ENCODE results near the gene SNX17.
"Not testable (repeated sequence)": the region's sequence is repeated elsewhere in the genome, so short reads cannot be mapped to it uniquely, and the experiment has no call there.

Gene SNX17, protein sequence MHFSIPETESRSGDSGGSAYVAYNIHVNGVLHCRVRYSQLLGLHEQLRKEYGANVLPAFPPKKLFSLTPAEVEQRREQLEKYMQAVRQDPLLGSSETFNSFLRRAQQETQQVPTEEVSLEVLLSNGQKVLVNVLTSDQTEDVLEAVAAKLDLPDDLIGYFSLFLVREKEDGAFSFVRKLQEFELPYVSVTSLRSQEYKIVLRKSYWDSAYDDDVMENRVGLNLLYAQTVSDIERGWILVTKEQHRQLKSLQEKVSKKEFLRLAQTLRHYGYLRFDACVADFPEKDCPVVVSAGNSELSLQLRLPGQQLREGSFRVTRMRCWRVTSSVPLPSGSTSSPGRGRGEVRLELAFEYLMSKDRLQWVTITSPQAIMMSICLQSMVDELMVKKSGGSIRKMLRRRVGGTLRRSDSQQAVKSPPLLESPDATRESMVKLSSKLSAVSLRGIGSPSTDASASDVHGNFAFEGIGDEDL

DNA sequence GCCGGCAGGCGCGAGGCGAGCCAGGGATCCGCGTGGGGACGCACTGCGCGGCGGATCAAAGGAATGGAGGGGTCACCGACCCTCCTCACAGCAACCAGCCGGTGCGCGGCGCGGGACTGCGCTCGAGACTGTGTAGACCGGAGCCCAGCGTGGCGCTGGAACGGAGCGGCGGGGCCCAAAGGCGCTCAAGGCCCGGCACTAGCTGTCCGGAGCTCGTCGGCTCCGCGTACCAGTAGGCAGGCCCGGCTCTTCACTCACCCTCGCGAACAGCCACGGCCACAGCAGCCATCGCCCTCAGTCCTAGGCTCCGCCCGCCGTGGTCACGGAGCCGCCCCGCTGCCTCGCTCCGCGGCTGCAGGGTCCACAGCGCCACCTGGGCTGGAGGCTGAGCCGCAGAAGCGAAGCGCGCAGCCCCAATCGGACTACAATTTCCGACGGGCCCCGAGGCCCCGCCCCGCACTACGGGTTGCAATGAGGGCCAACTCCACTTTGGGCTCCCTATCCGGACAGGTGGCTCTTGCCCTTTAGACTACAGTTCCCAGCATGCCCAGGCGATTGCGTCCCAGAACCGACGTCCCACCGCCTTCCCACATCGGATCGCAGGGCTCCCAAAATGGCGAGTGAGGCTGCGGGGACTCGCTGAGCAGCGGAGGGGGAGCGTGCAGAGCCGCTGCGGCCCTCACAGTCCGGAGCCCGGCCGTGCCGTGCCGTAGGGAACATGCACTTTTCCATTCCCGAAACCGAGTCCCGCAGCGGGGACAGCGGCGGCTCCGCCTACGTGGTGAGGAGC, at the start of gene SNX17, which contains the start of gene EIF2B4:
SNX17 (plus strand) TSS at position 591 of the 790 bp plus-strand sequence; CDS start at position 719, 128 bp downstream.
EIF2B4 (minus strand) TSS at position 313 of the 790 bp plus-strand sequence; CDS start at position 289, 24 bp downstream.
- peak; percentile 91 for FAIRE-seq

DNA sequence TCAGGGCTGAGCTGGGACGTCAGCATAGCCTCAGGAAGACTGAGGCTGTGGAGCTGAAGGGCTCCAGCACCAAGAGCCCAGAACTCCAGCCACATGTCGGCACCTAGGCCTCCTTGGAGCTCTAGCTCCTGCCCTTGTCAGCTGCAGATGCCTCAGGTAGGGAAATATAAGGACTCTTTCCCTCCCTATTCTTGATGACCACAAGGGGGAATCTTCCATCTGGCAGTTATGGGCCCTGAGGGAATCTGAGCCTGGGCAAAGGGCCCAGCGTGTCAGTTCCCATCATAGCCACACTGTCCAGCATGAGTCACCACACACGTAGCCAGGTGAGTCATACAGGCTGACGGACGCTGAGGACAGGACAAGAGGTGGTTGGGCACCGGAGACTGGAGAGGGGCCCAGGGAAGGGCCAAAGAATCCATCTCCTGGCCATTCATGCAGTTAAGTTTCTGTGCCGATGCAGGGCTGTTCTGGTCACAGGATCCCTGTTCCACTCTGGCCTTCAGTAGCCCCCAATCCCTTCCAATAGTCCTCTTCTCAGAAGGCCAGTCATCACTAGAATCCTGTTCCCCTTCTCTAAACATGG, 49.4 kb upstream of the SNX17 start:
- FAIRE-seq: no peak

DNA sequence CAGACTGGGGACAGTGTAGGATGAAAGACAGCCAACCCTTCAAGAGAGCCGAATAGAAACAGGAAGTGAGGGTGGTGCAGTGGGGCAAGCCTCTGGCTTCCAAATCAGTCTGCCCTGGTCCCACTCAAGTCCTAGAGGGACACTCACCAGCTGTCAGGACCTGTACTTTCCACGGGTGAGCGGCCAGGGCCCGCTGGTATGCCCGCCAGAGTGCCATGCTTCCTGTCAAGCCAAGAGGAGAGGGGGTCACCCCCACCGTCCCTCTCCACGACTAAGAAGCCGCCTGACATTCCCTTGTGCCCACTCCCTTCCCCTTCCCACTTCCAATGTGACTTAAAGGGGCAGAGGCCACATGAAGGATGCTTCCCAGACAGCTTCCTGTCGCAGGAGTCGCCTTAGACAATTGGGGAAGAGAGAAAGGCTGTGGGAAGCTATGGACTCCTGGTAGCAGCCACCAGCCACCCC, 48.1 kb upstream of the SNX17 start:
- FAIRE-seq: no peak

DNA sequence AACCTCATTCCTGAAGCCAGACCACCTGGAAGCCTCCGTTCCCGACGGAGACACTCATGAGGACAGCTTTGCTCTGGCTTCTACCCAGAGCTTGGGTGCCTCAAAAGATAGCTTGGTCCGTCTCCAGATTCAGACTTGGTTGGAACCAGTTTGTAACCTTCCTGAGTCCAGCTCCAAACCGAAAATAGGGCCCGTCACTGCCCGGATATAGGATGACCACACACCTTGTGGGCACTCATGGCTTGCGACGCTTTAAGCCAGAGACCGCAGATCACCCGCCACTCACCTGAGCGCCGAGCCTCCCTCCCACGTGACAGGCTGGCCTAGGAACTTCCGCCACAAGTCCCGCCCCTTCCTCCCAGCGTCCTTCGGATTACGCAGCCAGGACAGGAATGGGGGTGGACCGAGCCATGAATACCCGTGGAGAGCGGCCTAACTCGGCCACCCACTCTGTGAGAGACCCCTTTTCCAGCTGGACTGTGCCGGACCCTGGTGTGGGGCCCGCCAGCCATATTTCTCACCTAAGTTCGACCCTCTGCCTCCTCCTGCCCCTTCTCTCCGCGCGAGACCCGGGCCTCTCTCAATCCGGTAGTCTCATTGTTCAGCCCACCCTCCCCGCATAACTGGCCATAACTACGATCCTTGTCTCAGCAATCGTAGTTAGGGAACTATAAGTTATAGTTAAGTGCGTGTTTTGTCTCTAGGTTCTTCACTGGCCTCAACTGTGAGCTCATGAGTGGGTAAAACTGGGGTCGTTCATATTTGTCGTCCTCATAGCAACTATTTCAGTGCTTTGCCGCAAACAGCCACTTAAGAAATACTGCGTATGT, 47.4 kb upstream of the SNX17 start, which contains the start of gene MPV17:
MPV17 (minus strand) TSS at position 332 of the 830 bp plus-strand sequence. CDS start 580 bp downstream, outside the sequence.
- no peak for FAIRE-seq

DNA sequence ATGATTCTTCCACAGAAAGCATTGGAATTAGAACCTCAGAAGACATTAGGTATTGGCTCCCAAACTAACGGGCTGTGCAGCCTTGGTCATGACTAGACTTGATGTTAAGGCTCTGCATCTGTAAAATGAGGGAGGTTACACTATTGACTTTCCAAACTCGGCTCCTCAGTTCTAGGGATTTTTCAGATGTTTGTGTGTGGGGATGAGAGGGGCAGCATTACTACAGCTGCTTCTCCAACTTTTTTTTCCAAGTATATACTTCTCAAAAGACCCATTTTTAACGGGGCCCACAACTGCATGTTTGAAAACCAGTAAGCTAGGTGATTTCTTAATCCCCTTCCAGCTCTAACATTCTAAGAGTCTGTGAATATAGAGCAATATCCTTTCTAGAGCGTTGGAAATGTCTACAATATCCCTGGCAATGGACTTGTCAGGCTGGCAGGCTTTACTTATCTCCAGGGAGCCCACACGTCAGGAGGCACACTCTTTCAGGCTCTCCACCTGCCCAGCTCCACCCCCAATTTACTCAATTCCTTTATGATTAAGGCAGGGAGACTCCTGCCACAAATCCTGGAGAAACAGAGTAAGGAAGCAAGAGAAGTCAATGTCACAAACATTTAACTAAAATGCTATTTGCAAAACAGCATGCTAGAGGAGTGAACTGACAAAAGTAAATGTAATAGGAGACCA, 46.7 kb upstream of the SNX17 start:
- FAIRE-seq: no peak

DNA sequence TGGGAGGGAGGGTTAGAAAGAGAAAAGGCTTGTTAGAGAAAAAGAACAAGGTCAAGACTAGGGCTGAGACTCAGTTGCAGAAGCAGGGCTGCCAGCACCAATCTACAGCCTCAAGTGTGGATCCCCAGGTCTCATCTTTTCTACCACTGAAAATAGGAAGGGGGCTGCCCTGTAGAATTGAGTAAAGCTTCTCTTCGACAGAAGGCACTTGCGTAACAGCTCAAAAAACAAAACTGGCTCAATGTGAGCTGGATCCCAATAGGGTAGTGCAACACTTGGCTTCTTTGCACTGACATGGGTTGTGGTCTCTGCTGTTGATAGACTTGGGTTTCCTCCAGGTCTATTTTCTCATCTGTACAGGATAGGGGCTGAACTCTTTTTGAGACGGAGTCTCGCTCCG, 45.7 kb upstream of the SNX17 start:
- FAIRE-seq: no peak

DNA sequence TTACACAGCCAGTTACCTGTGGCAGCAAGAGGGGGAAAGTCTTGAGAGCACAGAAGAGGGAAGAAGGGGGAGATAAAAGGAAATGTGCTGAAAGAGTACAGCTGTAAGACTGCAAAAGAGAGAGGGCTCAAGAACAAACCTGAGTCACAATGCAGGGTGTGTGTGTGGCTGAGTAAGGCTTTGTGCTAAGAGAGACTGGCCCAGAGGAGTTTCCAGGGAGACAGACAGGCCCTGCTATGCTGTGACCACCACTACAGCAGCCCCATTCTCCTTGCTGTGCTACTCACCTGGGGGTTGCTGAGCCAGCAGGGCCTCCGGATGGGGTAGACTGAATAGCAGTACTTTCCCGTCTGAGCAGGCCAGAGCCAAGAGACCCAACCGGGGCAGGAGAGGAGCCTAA, 35.1 kb upstream of the SNX17 start:
- FAIRE-seq: no peak

DNA sequence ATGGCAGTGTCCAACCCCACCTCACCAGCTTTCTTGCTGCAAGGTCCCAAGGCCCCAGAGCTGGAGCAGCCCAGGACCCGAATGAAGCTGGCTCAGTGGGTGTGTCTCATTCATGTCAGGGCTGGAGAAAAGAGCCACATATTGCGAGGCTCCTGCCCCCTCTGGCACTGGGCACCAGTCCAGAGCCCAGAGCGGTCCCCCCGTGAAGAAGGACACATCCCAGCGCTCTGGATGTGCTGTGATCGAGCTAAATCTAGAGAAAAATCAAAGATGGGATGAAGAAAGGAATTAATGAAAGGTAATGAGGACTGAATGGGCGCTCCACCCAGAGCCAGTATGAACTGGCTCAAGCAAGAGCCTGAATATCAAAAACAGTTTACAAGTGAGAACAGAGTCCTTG, 34.2 kb upstream of the SNX17 start:
- no peak for FAIRE-seq

DNA sequence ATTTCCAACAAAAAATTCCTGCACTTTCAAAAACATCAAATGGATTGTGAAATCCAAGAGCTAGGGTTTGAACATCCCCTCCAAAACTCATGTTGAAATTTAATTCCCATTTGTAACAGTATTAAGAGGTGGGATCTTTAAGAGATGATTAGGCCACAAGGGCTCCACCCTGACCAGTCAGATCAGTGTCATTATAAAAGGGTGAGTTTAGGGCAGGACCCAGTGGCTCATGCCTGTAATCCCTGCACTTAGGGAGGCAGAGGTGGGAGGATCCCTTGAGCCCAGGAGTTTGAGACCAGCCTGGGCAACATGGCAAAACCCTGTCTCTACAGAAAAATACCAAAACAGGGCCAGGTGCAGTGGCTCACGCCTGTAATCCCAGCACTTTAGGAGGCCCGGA, 22.8 kb upstream of the SNX17 start:
- FAIRE-seq: no peak

DNA sequence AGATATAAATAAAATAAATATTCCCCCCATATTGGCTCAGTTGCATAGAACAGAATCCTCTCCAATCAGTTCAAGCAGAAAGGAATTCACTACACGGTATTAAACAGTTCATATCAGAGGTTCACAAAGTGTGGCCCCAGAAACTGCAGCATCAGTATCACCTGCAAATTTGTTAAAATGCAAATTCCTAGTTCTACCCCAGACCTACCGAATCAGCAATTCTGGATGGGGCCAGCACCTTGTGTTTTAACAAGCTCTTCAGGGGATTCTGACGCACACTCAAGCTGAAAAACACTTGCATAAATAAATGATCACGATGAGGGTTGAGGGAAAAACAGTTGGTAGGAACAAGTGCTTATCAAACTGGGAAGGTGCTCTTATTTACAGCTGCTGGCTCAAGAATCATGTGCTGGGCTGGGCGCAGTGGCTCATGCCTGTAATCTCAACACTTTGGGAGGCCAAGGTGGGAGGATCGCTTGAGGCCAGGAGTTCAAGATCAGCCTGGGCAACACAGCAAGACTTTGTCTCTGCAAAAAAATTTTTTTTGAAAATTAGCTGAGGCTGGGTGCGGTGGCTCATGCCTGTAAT, 20.2 kb upstream of the SNX17 start:
- no peak for FAIRE-seq

DNA sequence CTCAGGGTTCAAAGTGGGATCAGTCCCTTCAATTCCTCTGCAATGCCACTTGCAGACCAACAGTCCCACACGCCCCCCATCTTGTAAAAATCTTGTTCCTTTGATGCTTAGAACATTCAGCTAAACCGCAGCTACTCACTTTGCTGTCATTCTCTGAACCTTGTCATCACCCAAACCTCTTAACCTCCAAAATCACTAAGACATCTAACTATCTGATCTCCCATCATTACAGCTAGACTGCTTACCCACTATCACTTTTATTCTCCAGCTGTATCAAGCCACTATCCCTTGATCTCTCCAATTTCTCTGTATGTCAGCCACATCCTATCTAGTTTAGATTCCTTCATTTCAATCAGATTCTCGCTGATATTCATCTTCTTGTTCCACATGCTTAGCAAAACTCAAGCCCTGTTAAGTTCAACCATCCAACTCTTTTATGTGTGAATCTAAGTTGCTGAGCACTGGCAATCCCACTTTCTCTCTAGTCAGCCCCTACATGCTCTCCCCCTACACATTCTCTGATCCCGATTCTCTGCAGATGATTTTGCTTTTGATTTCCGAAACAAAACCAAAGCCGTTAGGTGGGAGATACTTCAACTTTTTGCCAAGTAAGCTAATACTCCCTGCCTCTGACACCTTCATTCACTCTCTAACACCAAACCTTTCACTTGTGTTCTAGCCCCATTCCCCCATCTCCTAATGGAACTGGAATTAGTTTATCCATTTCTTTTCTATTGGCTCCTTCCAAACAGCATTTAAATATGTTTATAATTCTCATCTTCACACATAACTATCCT, 18.4 kb upstream of the SNX17 start:
- no peak for FAIRE-seq

DNA sequence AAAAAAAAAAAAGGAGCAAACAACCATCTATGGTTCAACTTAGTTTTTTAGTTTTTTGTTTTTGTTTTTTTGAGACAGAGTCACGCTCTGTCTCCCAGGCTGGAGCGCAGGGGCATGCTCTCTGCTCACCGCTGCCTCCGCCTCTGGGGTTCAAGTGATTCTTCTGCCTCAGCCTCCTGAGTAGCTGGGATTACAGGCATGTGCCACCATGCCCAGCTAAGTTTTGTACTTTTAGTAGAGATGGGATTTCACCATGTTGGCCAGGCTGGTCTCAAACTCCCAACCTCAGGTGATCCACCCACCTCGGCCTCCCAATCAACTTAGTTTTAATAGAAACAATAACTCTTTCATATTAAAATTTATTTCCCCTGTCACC, 17.0 kb upstream of the SNX17 start:
- FAIRE-seq: not testable (repeated sequence)

DNA sequence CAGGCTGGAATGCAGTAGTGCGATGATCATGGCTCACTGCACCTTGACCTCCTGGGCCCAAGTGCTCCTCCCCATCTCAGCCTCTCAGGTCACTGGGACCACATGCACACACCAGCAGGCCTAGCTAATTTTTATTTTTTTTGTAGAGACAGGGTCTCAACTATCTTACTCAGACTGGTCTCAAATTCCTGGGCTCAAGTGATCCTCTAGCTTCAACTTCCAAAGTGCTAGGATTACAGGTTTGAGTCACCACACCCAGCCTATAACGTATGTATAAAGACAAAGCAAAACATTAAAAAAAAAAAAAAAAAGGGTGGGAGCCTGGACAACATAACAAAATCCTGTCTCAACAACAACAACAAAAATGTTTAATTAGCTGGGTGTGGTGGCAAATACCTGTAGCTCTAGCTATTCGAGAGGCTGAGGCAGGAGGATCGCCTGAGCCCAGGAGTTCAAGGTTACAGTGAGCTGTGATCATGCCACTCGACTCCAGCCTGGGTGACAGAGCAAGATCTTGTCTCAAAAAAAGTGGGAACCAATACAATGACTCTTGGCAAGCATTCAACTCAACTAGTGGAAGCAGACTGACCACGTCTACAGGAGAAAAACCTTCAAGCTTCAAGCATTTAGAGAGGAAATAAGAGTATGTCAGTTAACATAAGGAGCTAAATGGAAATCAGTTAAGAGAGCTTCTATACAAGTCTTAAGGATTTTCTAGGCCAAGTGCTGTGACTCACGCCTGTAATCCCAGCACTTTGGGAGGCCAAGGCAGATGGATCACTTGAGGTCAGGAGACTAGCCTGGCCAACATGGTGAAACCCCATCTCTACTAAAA, 16.4 kb upstream of the SNX17 start:
- FAIRE-seq: no peak

DNA sequence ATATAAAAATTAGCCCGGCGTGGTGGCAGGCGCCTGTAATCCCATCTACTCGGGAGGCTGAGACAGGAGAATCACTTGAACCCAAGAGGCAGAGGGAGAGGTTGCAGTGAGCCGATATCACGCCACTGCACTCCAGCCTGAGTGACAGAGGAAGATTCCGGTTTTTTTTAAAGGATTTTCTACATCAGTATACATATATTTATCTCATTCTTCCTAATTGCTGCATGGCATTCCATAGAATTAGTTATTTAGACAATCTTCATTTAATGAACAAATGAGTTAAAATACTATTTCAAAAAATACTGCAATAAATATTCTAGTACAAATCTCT, 15.9 kb upstream of the SNX17 start:
- FAIRE-seq: no peak

DNA sequence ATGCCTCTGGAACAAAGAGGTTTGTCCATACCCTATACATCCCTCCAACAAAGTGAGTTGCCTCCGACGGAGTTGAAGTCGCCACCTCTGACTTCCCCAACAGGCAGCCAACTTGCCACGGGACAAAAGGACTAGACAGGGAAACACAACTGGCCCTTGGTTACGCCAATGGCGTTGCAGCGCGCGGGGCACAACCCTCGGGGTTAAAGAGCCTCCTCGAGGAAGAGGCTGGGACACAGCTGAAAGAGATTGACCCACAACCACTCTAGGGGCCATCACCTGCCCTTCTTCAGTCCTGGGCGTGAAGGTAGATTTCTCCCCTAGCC, 14.4 kb upstream of the SNX17 start:
- FAIRE-seq: no peak

DNA sequence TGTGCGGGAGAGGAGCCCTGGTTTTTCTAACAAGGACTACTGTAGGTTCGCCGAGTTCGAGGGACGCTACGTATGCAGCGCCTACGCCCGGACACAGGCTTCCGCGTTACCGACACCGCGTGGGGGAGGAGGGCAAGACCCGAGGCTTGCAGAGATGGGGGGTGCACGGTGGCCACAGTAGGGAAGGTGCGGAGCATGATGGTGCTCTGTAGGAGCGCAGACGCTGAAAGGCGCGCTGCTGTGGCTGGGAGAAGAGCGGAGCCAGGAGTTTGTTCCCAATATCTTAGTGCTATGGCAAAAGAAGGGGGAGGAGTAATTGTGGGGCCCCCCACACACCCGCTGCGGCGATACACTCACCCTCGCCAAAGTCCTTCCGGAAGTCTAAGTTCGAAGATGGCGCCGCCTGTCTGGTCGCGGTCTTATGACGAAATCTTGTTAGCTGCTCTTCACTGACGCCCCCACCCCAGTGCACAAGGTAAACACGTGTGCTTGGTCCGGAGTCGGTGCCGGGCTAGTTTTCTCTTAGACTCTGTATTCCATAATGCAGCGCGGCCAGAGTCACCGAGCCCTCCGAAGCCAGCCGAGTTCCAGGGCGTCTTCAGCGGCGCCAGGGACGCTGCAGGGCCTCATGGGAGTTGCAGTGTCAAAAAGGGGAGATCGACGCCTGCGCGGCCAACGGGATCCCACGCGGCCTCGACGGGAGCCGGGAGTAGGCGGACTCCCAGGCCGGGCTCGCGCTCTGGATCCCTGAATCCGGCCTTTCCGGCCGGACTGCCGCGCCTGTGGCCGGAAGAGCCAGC, 13.8 kb upstream of the SNX17 start, which contains the start of gene GTF3C2:
GTF3C2 (minus strand) TSS at position 383 of the 800 bp plus-strand sequence. CDS start 13,210 bp downstream, outside the sequence.
- FAIRE-seq: peak; percentile 21

DNA sequence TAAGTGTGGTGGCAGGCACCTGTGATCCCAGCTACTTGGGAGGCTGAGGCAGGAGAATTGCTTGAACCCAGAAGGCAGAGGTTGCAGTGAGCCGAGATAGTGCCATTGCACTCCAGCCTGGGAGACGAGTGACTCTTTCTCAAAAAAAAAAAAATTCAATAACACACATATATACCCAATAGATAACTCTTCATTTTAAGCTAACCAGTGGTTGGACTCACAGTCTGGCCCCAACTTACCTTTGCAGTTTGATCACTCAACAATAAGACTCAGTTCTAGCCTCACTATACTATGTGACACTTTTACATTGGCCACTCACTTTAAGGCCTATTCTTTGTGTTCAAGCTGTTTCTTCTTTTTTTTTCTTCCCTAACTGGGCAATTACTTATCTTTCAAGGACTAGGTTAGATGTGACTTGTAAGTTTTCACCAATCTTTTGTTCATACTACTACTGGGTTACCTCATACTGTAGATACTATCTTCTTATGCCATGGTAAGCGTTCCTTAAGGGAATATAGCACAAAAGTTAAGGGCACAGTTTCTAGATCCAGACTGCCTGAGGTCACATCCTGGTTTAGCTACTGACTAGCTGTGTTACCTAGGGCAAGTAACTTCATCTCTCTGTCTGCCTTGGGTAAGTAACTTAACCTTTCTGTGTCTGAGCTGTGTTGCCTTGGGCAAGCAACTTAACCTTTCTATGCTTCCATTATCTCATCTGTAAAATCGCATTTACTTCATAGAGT, 7.6 kb upstream of the SNX17 start:
- no peak for FAIRE-seq

DNA sequence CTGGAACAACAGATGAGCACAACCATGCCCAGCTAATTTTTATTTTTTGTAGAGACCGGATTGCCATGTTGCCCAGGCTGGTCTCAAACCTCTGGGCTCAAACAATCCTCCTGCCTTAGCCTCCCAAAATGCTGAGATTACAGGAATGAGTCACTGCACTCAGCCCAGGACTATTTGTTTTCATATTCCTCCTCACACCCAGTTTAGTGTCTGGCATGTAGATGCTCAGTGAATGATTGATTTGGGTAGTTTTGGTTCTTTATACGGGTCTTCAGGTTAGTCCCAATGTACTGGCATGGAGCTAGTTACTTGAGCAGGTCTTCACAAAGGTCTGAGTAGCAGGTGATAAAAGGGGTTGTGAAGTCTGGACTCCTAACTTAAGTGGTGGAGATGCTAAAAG, 6.5 kb upstream of the SNX17 start:
- FAIRE-seq: no peak
